ENCODE results near the gene SLC44A3. TPM values are rescaled to one million over a fixed set of nuclear protein-coding genes. Genes with fewer than 3 reads are reported as not detected.

SLC44A3 gene, protein sequence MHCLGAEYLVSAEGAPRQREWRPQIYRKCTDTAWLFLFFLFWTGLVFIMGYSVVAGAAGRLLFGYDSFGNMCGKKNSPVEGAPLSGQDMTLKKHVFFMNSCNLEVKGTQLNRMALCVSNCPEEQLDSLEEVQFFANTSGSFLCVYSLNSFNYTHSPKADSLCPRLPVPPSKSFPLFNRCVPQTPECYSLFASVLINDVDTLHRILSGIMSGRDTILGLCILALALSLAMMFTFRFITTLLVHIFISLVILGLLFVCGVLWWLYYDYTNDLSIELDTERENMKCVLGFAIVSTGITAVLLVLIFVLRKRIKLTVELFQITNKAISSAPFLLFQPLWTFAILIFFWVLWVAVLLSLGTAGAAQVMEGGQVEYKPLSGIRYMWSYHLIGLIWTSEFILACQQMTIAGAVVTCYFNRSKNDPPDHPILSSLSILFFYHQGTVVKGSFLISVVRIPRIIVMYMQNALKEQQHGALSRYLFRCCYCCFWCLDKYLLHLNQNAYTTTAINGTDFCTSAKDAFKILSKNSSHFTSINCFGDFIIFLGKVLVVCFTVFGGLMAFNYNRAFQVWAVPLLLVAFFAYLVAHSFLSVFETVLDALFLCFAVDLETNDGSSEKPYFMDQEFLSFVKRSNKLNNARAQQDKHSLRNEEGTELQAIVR
- 41.0 TPM for total RNA-seq

DNA sequence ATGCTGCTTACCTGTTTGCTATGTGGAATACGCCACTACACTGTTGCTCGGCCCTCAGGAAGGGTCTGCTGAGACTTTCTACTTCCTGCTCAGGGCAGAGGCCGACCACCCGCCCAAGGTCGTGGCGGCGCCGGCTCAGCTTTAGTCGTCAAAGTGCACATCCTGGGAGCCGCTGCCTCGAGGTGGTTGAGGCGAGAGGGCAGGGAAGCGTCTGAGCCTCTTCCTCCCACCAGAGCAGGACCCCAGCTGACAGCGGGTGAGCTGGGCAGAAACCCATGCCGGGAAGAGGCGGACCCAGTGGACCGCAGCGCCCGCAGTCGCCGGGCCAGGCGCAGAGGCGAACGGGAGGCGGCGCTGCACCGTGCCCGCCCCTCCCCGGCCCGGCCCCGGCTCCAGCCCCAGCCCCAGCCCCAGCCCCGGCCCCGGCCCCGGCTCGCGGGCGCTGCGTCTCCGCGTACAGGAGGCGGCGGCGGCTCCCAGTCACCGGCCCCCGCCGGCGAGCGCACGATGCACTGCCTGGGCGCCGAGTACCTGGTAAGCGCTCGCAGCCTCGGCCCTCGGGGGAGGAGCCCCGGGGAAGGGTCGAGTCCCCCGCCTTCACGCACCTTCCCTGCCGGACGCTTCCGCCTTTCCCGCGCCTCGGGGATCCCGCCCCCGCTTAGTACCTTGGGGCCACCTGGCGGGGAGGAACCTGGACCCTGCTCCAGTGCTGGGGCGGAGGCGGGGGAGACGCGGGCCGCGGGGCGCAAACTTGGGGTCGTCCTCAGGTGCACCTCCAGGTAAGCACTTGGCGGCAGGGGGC lies at the start of gene SLC44A3:
Gene SLC44A3, plus strand, starts transcription at position 413 of the 802 bp plus-strand sequence. Its CDS starts 95 bp downstream, at position 508.

DNA sequence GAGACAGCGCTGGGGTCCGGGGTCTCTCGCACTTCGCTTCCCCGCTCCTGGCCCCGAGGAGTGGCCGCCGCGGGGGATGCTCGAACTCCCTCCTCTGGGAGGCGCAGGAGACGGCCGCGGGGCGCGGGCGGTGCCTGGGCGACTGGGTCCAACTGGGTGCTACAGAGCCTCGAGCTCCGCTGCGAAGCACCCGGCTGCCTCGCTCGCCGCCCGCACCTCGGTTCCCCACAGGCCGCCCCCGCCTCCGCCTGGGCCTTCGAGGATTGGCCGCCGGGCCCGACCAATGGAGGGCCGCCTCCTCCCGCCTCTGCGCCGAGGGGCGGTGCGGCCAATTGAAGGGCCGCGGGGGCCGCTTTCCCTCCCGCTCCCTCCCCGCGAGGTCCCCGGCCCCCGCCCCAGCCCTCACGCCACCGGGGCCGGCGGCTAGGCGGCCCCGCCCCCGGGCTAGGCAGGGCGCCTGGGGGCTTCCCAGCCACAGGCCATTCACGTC lies 106.8 kb downstream of the SLC44A3 start, which contains the start of gene CNN3:
Gene CNN3, minus strand, starts transcription at position 196 of the 490 bp plus-strand sequence. CDS start 216 bp downstream, outside the sequence.

Other genes with a start within 250 kb of the SLC44A3 start
- 249 TPM for gene CNN3, start 106.8 kb downstream of the SLC44A3 start, total RNA-seq

All from metanephros (tissue), 1 donor.